GM21529 (cell line): ENCODE data around the gene LRP1B.

ENCODE experiments used
- ATAC-seq: cut with Tn5 transposase; IDR thresholded peaks from one replicate; pipeline ENCODE4 v1.9.1; 2021; ENCODE audit not compliant: unreplicated experiment

Gene LRP1B

DNA sequence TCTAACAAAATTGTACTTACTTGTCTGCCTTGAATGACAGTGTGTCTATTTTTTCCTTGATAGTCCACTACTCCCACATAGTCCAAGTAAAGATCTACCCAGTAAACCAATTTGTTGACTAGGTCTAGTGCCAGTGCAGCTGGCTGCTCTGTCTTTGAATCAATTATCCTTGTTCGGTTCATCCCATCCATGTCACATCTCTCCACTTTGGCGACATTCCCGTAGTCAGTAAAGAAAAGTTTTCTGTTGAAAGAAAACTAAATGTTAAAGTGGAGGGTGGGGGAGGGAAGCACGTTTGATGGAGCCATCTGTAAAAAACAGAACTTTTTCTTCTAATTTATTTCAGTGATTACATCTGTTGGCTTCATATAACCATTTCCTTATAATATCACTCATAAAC lies 1068.8 kb downstream of the LRP1B start:
- no peak for ATAC-seq

- ATAC-seq = no peak
Observed at GRCh38 chr2:141058556-141058955, 1072.3 kb downstream of the LRP1B start.

DNA sequence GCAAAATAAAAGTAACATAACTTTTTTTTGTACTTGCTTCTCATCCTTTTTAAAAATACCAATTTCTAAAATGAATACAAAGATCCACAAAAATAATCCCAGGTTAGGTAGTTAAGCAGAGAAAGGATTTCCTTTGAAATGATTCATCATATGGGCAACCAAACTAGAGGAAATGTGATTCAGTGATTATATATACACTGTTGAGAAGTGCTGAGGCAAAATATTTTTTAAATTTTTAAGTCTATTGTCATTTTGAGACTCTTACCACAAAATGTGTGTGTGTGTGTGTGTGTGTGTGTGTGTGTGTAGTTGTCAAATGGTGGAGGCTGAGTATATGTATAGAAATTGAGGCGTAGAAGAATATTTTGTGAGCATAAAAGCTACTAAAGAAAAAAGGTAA lies 1075.3 kb downstream of the LRP1B start:
- no peak for ATAC-seq

DNA sequence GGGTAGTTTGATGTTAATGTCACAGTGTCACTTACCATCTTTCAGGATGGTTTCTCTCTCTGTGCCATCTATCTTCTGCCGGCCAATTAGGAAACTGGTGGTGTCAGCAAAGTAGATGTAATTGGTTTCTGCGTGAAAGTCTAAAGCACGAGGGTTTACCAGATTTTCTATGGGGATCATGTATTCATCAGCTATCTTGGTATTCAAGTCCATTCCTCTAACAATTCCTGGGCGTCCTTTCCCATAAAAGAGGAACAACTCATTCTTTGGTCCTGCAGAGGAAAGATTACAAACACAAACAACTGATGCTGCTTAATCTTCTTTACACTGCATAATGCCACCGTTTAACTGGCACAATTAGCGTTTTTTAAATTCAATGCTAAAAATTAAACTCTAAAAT lies 1081.9 kb downstream of the LRP1B start:
- no peak for ATAC-seq

DNA sequence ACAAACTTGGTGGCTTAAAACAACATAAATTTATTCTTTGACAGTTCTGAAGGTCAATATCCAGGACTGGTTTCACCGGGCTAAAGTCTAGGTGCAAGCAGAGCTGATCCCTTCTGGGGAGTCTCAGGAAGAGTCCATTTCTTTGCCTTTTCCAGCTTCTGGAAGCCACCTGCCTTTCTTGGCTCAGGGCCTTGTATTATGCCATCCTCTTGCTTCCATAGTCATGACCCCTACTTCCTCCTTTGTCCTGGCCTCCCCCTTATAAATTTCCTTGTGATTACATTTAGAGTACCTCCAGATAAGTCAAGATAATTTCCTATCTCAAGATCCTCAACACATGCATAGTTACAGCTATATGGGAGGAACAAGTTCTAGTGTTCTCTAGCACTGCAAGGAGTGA lies 1089.5 kb downstream of the LRP1B start:
- no peak for ATAC-seq

DNA sequence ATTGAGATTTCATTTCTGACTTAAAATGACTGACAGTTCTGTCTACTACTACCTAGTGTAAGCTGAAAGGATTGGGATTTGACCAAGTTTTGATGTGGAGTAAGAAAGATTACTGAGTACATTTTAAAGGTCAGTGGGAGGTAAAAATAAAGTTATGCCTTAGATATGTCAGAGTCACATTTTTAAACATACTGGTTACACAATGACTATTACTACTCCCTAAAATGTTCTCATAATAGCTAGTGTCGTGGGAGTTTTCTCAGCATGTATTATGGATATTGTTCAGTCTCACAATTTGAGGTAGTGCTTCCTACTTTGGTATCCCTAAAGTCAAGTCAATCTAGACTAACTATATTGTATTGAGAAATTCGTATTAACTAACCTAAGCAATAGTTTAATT lies 1092.5 kb downstream of the LRP1B start:
- ATAC-seq = no peak

GRCh38 chr2:141037361-141037760 lies 1093.5 kb downstream of the LRP1B start:
- ATAC-seq = no peak

DNA sequence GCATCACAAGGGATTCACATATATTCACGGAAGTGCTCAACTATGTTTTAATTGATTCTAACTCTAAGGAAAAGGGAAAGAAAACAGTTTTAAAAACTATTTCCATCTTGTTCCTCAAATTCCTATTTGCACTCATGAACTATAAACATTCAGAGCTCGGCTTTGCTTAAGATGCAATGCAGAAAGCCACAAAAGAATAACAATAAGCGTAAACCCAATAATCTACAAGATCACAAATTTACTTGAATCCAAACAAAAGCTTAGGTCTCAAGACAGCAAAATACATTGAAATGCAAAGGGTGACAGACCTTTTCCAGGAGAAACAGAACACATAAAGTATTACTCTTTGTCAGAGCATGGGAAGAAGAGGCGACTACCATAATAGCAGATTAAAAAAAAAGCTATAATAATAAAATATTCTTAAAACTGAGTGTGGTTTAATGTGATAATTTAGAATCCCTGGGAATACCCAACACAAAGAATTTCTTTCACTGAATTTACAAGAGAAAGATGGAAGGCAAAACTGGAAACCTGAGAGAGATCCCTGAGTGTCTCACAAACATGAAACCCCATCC lies 1094.9 kb downstream of the LRP1B start:
- no peak for ATAC-seq

DNA sequence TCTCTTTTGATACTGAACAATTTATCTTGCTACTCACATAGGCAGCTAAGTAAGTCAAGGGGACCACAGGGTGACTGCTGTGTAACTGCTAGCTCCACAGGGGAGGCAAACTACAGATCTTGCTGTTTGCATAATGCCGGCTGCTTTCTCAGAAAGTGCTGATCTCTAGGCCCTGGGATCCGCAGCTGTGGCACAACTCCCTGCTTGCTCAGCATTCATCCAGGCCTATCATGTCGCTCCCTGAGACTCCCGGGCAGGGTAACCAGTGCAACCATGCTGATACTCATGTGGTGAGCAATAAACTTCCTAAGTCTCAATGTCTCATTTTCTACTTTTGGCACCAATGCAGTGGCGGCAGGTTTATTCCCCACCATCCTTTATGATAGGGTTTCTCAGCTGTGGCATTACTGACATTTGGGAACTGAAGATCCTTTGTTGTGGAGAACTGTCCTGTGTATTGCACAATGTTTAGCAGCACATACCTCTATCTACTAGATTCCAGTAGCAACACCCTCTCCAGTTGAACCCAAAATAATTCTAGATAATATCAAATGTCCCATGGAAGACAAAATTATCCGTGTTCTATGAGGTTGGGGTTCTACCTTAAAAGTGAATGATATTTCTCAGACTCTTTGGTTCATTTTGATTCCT lies 1101.3 kb downstream of the LRP1B start:
- ATAC-seq = no peak

DNA sequence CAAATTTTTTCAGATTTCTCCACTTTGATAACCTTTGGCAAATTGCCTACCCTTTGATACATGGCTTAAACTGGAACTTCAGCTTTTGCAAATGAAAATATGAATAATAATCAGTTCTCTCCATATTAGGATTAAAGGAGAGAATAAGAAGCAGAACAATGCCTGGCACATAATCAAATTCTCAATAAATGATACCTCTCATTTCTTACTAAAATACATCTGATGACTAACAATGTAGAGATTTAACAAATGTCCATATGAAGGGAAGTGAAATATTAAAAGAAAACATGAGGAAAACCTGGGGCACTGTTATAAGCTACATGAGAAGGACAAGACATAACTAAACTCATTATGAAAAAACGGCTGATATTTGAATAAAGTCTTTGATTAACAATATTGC lies 1103.6 kb downstream of the LRP1B start:
- ATAC-seq = no peak

GRCh38 chr2:141021611-141022010 lies 1109.2 kb downstream of the LRP1B start:
- ATAC-seq = no peak

DNA sequence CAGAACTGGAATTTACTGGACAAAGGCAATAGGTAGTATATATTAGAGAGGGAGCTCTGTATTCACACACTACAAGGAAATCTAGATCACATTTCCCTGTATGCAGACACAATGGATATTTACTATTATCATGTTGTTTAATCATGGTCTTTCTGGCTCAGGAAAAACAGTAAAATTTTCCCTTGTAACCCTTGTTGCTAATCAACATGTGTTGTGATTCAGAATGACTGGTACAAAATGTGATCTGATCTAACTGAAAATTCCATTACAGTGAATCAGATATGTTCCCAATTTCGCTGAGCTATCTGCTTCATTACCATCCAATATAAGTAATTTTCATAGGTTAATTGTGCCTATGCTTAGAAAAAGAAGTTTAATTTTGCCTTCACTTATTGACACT lies 1109.7 kb downstream of the LRP1B start:
- no peak for ATAC-seq

- ATAC-seq = no peak
Observed at GRCh38 chr2:141020346-141020745, 1110.5 kb downstream of the LRP1B start.

- no peak for ATAC-seq
Observed at GRCh38 chr2:141015341-141016047, 1115.3 kb downstream of the LRP1B start.

DNA sequence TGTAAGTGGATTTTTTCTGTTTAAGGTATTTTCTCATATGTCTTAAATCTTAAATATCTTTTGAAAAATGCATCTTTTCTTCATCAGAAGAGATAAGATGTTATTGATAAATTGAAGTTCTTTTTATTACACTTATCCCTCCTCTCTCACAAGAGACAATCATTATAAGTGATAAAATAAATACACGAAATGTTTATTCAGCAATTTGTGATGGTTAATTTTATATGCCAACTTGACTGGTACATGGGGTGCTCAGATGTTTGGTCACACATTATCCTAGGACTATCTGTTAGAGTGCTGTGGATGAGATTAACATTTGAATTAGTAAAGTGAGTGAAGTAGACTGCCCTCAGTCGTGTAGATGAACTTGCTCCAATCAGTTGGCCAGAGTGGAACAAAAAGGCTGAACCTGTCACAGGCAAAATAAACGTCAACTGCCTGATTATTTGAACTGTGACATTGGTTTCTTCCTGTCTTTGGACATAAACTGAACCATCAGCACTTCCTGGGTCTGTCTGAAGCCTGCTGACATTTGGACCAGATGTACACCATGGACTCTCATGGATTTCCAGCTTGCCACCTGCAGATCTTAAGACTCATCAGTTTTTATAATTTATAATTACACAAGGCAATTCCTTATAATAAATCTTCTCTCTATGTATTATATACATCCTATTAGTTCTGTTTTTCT lies 1126.7 kb downstream of the LRP1B start:
- ATAC-seq = no peak

GRCh38 chr2:141001750-141002149 lies 1129.1 kb downstream of the LRP1B start:
- no peak for ATAC-seq

- ATAC-seq = no peak
Observed at GRCh38 chr2:140998577-140998976, 1132.2 kb downstream of the LRP1B start.

GRCh38 chr2:140998017-140998416 lies 1132.8 kb downstream of the LRP1B start:
- ATAC-seq = no peak

- ATAC-seq = no peak
Observed at GRCh38 chr2:140994856-140995255, 1136.0 kb downstream of the LRP1B start.

DNA sequence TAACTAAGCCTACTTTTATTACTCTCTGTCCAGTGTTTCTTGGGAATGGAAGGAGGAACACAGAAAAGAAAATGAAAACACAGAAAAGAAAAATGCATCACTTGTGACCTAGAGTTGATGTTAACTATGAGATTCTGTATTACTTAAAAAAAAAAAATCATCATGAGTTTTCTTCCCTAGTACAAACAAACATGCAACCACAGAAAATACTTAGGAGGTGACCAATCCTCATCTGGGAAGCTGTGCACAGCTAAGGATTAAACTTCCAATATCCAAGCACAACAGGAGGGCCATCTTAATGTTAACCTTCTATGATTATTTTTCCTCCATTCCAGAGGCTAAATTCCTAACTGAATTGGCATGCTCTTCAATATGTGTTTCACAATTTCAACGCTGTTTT lies 1140.4 kb downstream of the LRP1B start:
- no peak for ATAC-seq

DNA sequence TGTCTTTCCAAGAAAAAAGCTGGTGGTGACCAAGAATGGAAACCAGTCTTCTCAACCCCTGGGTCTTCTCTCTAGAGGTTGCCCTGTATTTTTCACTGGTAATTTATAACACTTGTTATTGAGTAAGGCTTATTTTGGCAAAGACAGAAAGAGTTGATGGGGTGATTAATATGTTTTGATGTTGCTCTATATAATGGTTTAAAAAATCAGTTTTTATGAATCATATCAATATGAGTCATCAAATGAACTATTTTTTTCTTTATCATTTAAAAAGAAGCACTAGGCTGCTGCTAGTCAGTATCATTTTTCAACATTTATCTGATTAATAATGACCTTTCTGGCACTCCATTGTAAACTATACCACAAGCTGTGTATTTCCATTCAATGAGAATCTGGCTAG lies 1142.2 kb downstream of the LRP1B start:
- no peak for ATAC-seq

DNA sequence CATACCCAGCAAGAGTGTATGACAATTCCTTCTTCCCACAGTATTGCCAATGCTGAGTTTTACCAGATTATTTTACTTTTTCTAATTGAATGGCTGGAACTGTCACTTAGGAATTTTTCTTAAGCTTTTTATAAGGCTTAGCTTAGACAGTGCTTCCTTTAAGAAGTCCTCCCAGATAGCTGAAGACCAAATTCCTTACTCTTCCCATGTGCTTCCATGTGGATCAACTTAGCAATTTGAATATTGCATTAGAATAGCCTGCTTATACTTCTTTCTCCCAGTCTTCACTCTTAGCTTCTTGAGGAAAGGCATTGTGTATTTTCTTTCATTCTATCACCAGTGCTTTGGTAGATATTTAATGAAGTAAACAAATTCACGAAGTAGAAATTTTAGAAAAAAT lies 1144.4 kb downstream of the LRP1B start:
- ATAC-seq = no peak
